GM18499 (cell line): ENCODE data around the gene SFSWAP.

Source experiments
- ATAC-seq: cut with Tn5 transposase; IDR thresholded peaks from one replicate; pipeline ENCODE4 v1.9.1; 2021; ENCODE audit warnings: moderate number of reproducible peaks; ENCODE audit not compliant: insufficient read depth, unreplicated experiment

The SFSWAP gene

DNA sequence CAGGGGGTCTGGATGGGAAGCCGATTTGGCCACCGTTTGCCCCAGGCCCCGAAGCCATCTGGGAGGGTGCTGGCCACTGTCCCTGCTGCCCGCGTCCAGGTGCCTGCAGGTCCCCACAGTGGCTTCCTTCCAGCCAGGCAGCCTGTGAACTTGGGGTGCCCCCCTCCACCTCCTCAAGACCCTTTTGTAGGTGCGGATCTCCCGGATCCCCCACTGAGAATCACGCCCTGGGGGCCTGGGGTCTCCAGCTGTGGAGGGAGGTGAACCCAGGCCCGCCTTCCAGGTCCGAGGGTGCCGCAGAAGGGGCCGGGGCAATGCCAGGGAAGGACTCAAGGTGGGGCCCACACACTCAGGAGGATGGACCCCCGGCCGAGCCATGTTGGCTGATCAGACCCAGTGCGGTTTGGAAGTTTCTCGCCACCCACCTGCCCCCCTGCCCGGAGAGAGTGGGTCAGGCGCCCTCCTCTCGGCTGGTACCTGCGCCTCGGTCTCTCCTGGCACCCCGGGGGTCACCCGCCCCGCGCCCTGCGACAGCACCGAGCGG, 119.0 kb downstream of the SFSWAP start:
- no peak for ATAC-seq

GRCh38 chr12:131830335-131830913, 119.5 kb downstream of the SFSWAP start:
- ATAC-seq, result no peak

DNA sequence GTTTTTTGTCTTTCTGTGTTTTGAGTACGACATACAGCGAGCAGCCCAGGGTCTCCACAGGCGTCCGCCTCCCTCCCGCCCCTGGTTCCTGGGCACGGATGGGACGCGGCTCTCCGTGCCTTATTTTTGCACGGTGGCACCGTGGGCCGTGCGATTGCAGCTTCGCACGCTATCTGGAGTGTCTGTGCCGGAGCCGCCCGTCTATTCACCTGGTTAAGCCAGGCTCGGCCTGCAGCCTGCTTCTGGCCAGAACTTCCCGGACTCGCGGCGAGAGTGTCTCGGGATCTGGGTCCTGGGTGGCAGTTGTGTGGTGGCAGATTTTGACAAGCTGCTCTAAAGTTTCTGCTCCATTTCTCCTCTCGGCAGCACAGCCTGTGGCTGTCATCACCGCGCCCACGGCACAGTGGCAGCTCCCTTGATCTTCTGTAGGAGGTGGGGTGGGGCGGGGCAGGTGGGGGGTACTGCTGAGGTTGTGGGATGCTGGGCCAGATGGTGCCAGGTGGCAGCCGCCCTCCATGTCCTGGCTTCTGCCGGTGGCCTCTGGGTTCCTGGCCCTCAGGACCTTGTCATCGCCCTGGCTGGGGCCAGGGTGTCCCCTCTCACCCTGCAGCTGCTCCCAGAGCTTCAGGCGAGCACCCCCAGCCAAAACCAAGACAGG, 120.2 kb downstream of the SFSWAP start:
- ATAC-seq, result no peak

GRCh38 chr12:131831635-131832041, 120.7 kb downstream of the SFSWAP start:
- no peak for ATAC-seq

GRCh38 chr12:131832321-131833231, 121.7 kb downstream of the SFSWAP start:
- ATAC-seq, result no peak

GRCh38 chr12:131833288-131833895, 122.5 kb downstream of the SFSWAP start:
- ATAC-seq, result no peak

GRCh38 chr12:131833896-131834641, 123.2 kb downstream of the SFSWAP start:
- no peak for ATAC-seq

DNA sequence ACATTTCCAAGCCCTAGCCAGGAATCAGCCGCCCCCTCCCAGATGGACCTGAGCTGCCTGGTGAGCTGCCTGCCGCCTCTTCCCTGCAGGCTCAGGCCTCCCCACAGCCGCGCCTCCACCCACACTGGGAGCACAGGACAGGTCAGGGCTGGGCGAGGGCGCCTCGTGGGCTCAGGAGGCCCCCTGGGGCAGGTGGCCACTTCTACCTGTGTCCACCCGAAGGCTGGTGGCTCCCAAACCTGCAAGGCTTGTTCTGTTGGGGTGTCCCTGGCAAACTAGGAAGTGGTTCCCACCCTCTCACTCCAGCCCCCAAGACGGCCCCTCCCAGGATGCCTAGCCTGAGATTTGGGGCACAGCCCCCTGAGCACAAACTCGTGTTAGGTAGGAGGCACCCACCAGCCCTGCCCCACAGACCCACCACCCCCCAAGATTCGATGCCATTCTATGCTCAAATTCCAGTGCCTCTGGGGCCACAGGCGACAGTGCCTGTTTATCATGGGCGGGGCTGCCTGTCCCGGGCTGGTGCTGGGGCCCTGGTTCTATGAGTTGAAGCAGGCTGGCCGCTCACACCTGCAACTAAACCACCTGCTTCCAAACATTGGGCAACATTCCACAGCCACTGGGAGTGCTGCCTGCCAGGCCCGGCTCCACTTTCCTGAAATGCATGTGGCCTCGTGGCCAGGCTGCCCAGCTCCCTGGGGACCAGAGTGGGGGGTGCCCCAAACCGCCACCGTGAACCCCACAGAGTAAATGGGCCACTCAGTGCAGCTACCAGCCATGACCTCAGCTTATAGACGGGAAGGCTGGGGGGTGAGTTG, 124.1 kb downstream of the SFSWAP start:
- no peak for ATAC-seq

GRCh38 chr12:131835616-131836171, 124.8 kb downstream of the SFSWAP start:
- ATAC-seq, result no peak

- ATAC-seq, result no peak
Measured at GRCh38 chr12:131836193-131836592, 125.3 kb downstream of the SFSWAP start.

DNA sequence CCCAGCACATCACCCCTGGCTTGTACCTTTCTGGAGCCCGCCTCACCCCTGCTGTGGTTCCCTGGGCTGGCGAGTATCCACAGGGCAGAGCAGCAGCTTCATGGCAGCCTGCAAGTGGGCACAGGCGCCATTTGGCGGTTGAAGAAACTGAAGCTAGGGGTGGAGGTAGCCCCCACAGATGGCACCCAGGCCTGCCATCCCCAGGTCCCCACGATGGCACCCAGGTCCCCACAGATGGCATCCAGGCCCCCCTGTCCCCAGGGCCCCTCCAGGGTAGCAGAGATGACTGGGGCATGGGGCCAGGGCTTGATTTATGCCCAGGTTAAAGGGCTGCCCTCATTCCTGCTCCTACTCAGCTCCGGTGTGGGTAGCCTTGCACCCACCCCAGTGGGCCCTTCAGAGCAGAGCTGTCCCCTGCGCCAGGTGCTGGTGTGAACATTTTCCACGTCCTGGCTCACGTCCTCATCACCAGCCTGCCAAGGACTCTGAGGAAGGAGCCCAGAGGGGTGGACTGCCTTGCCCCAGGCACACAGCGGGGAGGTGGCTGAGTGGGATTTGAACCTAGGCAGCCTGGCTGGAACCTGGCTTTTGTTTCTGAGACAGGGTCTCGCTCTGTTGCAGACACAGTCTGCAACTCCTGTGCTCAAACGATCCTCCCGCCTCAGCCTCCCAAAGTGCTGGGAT, 126.0 kb downstream of the SFSWAP start:
- ATAC-seq, result no peak

DNA sequence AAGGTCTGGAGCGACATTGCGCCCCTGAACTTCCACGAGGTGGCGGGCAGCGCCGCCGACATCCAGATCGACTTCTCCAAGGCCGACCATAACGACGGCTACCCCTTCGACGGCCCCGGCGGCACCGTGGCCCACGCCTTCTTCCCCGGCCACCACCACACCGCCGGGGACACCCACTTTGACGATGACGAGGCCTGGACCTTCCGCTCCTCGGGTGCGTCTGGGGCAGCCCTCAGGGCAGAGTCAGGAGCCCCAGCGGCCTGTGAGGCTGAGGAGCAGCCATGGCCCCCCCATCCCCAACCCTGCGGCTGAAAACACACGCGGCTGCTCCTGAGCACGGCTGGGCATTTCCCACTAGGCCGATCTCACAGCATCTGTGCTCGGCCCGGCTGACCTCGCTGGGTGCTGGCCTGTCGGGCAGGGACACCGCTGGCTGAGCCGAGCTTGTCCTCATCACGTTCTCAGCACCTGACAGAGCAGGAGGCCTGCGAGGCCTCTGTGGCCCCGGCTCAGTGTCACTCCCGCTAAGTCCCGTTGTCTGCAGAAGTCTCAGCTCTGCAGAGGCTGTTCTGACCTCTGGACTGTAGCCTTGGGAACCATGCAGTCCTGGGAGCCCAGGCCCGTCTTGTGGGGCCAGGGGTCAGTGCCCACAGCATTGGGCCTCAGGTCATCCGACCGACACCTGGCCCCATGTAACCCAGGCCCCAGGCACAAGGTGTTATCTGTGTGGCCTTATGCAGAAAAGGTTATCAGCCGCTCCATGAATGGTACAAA, 129.9 kb downstream of the SFSWAP start:
- ATAC-seq, result no peak

DNA sequence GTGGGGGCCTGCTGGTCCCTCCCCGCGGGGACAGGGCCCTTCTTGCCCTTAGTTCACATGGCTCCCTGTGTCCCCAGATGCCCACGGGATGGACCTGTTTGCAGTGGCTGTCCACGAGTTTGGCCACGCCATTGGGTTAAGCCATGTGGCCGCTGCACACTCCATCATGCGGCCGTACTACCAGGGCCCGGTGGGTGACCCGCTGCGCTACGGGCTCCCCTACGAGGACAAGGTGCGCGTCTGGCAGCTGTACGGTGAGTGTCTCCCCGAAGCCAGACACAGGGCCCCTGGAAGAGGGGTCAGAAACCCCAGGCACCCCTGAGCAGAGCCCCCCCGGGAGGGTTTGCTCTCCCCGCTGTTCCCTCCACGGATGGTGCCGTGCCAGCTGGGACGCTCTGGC, 130.7 kb downstream of the SFSWAP start:
- ATAC-seq, result no peak

DNA sequence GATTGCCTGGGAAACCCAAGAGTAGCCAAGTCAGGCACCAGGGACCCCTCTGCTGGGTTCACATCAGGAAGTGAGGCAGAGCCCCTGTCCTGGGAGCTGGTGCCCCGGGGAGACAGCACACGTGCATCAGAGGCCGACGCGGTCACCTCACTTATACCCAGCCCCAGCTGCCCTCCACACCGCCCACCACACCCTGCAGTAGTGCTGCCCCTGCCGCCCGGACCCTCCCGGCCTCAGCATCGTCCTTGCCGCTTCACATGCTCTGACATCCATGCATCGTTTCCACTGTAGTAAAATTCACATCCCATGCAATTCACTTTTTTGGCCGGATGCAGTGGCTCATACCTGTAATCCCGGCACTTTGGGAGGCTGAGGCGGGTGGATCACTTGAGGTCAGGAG, 131.3 kb downstream of the SFSWAP start:
- ATAC-seq, result no peak

GRCh38 chr12:131843527-131843926, 132.6 kb downstream of the SFSWAP start:
- no peak for ATAC-seq

- ATAC-seq, result no peak
Measured at GRCh38 chr12:131844140-131844539, 133.2 kb downstream of the SFSWAP start.

DNA sequence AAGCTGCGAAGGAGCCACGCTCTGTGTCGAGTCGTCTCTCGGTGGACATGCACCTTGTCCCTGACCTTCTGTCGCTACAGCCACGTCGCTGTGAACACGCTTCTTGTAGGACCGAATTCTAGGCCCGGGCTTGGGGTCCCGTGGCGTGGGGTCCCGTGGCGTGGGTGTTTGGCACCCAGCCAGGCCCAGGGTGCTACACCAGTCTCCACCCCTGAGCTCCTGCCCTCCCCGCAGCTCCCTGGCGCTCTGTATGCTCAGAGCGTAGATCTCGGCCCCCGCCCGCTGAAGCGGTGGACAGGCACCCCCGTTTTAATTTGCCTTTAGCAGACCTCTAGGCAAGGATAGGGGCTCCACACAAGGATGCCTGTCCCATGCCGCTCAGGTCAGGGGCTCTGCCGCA, 133.8 kb downstream of the SFSWAP start:
- ATAC-seq, result no peak

DNA sequence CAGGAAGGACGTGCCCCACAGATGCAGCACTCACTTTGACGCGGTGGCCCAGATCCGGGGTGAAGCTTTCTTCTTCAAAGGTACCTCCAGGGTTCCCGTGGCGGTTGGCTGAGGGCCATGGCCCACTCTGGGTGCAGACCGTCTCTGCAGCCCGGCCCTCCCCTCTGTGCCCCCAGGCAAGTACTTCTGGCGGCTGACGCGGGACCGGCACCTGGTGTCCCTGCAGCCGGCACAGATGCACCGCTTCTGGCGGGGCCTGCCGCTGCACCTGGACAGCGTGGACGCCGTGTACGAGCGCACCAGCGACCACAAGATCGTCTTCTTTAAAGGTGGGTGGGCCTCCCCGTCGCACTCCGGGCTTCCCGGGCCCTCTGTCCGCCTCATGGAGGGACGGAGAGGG, 134.2 kb downstream of the SFSWAP start:
- ATAC-seq, result no peak
